ENCODE measurements around the gene ZNF436.

DNA sequence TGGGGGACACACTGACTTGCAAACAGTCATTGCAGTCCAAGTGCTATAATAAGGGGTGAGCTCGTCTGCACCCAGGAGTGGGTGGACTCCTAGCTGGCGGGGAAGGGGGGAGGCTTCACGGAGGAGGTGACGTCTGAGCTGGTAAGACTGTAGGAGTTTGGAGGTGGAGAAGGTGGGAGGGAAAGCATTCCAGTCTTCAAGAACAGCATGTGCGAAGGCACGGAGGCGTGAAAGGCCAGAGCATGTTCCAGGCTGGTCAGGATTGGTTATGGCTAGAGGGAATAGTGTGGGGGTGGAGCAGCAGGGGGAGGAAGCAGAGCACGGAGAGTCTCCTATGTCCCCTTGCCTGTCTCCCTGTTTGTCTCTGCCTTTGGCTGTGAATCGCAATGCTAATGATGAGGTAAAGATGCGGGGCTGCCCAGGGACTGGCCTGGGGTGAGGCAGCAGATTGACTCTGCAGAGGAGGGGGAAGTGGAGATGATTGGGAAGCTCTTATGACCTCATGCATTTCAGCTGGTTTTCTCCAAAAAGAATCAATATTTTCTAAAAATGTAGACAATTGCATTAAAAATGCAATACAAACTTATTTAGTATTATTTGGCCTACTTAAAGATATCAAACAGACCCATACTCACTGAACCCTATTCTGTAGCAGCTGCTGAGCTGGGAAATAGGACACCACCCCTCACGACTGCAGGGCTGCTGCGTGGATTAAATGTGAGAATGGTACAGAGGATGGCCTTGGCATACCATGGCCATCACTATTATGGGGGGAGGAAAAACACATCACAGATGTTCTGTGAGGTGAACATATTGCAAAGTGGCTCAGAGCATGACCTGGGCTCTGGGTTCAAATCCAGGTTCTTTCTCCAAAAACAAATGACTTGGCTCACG lies 2.6 kb upstream of the ZNF436 start:
- TF ChIP-seq, protein P1, sequence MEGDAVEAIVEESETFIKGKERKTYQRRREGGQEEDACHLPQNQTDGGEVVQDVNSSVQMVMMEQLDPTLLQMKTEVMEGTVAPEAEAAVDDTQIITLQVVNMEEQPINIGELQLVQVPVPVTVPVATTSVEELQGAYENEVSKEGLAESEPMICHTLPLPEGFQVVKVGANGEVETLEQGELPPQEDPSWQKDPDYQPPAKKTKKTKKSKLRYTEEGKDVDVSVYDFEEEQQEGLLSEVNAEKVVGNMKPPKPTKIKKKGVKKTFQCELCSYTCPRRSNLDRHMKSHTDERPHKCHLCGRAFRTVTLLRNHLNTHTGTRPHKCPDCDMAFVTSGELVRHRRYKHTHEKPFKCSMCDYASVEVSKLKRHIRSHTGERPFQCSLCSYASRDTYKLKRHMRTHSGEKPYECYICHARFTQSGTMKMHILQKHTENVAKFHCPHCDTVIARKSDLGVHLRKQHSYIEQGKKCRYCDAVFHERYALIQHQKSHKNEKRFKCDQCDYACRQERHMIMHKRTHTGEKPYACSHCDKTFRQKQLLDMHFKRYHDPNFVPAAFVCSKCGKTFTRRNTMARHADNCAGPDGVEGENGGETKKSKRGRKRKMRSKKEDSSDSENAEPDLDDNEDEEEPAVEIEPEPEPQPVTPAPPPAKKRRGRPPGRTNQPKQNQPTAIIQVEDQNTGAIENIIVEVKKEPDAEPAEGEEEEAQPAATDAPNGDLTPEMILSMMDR (IDR thresholded peaks at IDR 0.05; ENCODE audit: low read length) = no peak
- no peak for TF ChIP-seq EZH2 (IDR thresholded peaks at IDR 0.05; ENCODE audit: borderline replicate concordance, low read length)

Measured in OCI-LY1 (cell line).